Gastroesophageal sphincter (tissue), 4 donors: ENCODE data around the gene CD177. TPM values are rescaled to one million over a fixed set of nuclear protein-coding genes. Genes with fewer than 3 reads are reported as not detected.

ENCODE experiments used
- ATAC-seq: fragments of 150-250 bp; one replicate; pipeline ENCODE4 v1.9.1; 2016; ENCODE audit warnings: mild to moderate bottlenecking, moderate library complexity
- H3K27ac ChIP-seq, 4 donors: fragments of 200-600 bp; sonication (generic) in 3 of 4; 1 replicate in 3 of 4; 2 replicates in 1 of 4; pipeline ENCODE4 v1.5.1; 2016 to 2019
- H3K27me3 ChIP-seq: fragments of 200-600 bp; sonication (generic); one replicate; pipeline ENCODE4 v1.5.1; 2019
- H3K36me3 ChIP-seq, 2 donors: fragments of 200-600 bp; sonication (generic); one replicate each; pipeline ENCODE4 v1.5.1; 2019; ENCODE audit warnings: control low read depth in 1 of 2
- H3K4me1 ChIP-seq, 3 donors: fragments of 200-600 bp; sonication (generic); 1 replicate in 2 of 3; 2 replicates in 1 of 3; pipeline ENCODE4 v1.5.1; 2016 to 2019; ENCODE audit warnings: control low read depth in 2 of 3
- H3K4me3 ChIP-seq, 2 donors: fragments of 200-600 bp; sonication (generic); one replicate each; pipeline ENCODE4 v1.5.1; 2019; ENCODE audit warnings: mild to moderate bottlenecking in 1 of 2, moderate library complexity in 1 of 2
- H3K9me3 ChIP-seq, 3 donors: fragments of 200-600 bp; sonication (generic); one replicate each; pipeline ENCODE4 v1.5.1; 2017 to 2019; ENCODE audit warnings: control low read depth in 2 of 3
- EP300 ChIP-seq: sonication (generic); formaldehyde crosslinking; IDR thresholded peaks from one replicate; pipeline ENCODE4 v1.6.1; 2017; ENCODE audit warnings: antibody characterized with exemption, mild to moderate bottlenecking
- POLR2A ChIP-seq, 2 donors: fragments of 450-650 bp; IDR thresholded peaks; one replicate each; pipeline ENCODE4 v1.6.1; 2017; ENCODE audit warnings: antibody characterized with exemption in 2 of 2, mild to moderate bottlenecking in 2 of 2, moderate library complexity in 1 of 2
- POLR2AphosphoS5 ChIP-seq: sonication (generic); formaldehyde crosslinking; IDR thresholded peaks from one replicate; pipeline ENCODE4 v1.6.1; 2017; ENCODE audit warnings: antibody characterized with exemption
- WGBS, 2 donors: methylation state at CpG; one replicate each; pipeline ENCODE4 v1.1.5; 2018; ENCODE audit warnings: low coverage in 1 of 2; 5-methylcytosine and 5-hydroxymethylcytosine counted together
- total RNA-seq, 4 donors: library from RNA; depleted of rRNA; stranded (reverse); fragments of >200 nt; gene quantifications; one replicate each; pipeline ENCODE4 v1.1.0, GENCODE V29; 2016
- TF ChIP-seq, protein P1 (sequence below), 4 experiments: fragments of 200-600 bp in 2 of 4; fragments of 450-650 bp in 2 of 4; sonication (generic) in 1 of 4; IDR thresholded peaks; one replicate each; pipeline ENCODE4 v1.5.1; 2017 to 2019; ENCODE audit warnings: antibody characterized with exemption in 4 of 4, mild to moderate bottlenecking in 2 of 4, moderate library complexity in 2 of 4

Gene CD177
- total RNA-seq, 4 donors from 2014 or later = 0.15 to 1.8 (median 0.69) TPM

DNA sequence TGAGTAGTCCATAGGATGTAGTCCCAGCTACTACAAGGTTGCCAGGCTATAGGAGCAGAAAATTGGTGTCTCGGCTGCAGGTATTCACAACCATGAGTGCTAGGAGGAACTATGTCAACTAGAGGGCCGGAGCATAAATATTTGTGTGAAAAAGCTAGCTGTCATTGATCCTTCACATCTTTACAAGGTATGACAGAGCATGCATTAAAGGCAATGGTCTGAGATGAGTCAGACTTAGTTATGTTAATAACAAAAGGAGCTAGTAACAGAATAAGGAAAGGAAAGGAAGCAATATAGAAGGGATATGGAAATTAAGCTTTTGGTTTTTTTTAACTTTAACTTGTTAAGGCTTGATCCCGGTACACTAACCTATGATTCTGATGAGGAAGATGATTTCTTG, 43.3 kb upstream of the CD177 start:
- peaks cover 33% of the 10 kb centered on the region for H3K27me3 ChIP-seq

DNA sequence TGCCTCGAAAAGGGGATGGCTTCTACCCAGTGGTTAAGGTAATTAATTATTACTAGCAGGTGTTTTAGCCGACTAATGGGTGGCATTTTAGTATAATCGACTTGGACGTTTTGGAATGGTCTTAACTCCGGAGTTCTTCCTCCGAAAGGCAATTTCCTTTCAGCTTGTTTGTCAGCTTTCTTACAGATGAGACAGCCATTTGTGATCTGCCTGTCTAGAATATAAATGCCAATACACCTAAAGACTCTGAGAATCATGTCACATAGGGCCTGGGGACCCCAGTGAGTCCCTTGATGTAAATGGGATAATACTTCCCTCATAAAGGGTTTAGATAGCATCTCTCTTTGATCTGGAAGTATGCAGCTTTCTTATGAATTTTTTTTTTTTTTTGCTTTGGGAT, 42.2 kb upstream of the CD177 start:
- 63 to 76% methylated on average over 2 to 6 of the region's 6 CpGs for WGBS, 2 donors
- no peak for TF ChIP-seq POLR2A (IDR thresholded peaks at IDR 0.05)
- no peak for TF ChIP-seq EP300
- TF ChIP-seq POLR2AphosphoS5 = no peak
- TF ChIP-seq, protein P1, sequence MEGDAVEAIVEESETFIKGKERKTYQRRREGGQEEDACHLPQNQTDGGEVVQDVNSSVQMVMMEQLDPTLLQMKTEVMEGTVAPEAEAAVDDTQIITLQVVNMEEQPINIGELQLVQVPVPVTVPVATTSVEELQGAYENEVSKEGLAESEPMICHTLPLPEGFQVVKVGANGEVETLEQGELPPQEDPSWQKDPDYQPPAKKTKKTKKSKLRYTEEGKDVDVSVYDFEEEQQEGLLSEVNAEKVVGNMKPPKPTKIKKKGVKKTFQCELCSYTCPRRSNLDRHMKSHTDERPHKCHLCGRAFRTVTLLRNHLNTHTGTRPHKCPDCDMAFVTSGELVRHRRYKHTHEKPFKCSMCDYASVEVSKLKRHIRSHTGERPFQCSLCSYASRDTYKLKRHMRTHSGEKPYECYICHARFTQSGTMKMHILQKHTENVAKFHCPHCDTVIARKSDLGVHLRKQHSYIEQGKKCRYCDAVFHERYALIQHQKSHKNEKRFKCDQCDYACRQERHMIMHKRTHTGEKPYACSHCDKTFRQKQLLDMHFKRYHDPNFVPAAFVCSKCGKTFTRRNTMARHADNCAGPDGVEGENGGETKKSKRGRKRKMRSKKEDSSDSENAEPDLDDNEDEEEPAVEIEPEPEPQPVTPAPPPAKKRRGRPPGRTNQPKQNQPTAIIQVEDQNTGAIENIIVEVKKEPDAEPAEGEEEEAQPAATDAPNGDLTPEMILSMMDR (IDR thresholded peaks at IDR 0.05) = no peak
- no peak for ATAC-seq

More for the DNA sequence above, 43.3 kb upstream of the CD177 start:
- Histone ChIP-seq H3K27ac (no peak overlapping the region), H3K4me1 (no peaks in the 10 kb centered on the region), H3K36me3 (no peaks in the 10 kb centered on the region), H3K4me3 (no peak overlapping the region), H3K9me3 (no peaks in the 10 kb centered on the region)
- no peak for TF ChIP-seq EP300
- TF ChIP-seq POLR2AphosphoS5 = no peak
- no peak for TF ChIP-seq POLR2A (IDR thresholded peaks at IDR 0.05)
- TF ChIP-seq, protein P1 (IDR thresholded peaks at IDR 0.05) = no peak
- no peak for ATAC-seq
- 66 to 79% methylated on average over 2 to 3 of the region's 3 CpGs for WGBS, 2 donors

DNA sequence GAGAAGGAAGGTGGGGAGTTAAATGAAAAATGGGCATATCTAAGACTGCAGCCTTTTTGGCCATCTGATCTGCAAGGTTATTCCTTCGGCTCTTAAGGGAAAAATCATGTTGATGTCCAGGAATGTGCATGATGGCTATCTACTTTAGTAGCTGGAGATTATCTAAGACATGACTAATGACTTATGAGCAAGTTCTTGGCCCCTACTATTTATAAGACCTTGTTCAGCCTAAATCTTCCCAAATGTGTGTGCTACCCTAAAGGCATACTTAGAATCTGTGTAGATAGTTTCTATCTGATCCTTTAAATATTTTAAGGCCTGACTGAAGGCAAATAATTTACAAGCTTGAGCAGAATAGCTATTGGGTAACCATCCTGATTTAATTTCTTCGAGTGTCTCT, 41.8 kb upstream of the CD177 start:
- Histone ChIP-seq H3K9me3 (peaks cover 0 to 3% (median 0%) of the 10 kb centered on the region in 3 donors), H3K4me1 (no peaks in the 10 kb centered on the region), H3K27ac (no peak overlapping the region), H3K36me3 (no peaks in the 10 kb centered on the region), H3K27me3 (peaks cover 29% of the 10 kb centered on the region), H3K4me3 (no peak overlapping the region)
- TF ChIP-seq EP300 (no peak), POLR2A (IDR thresholded peaks at IDR 0.05) (no peak), POLR2AphosphoS5 (no peak)
- TF ChIP-seq, protein P1 (IDR thresholded peaks at IDR 0.05) = no peak
- no peak for ATAC-seq
- 63 to 93% methylated on average over 2 of the region's 2 CpGs for WGBS, 2 donors

More for the DNA sequence above, 42.2 kb upstream of the CD177 start:
- Histone ChIP-seq H3K4me3 (no peak overlapping the region), H3K9me3 (no peaks in the 10 kb centered on the region), H3K4me1 (no peaks in the 10 kb centered on the region), H3K27ac (no peak overlapping the region), H3K36me3 (no peaks in the 10 kb centered on the region), H3K27me3 (peaks cover 27% of the 10 kb centered on the region)

DNA sequence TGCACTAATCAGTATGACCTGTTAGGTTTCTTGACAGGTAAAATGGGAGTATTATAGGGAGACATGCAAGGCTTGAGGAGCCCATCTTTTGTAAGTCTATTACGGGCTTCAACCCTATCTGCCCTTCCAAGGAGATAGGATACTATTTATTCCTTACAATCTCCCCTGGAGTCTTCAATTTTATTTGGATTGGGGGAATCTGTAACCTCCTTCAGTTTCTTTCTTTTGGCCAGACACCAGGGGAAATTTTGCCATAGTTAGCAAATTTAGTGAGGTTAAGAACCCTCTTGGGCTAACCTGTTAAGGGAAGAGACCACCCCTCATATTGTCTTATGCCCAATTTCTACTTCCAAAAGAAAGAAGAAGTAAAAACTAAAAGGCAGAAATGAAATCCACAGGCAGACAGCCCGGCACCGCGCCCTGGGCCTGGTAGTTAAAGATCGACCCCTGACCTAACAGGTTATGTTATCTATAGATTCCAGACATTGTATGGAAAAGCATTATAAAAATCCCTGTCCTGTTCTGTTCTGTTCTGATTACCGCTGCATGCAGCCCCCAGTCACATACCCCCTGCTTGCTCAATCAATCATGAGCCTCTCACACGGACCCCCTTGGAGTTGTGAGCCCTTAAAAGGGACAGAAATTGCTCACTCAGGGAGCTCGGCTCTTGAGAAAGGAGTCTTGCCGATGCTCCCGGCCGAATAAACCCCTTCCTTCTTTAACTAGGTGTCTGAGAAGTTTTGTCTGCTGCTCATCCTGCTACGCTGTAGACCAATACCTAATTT, 39.6 kb upstream of the CD177 start:
- ATAC-seq = no peak
- Histone ChIP-seq H3K27ac (no peak overlapping the region), H3K4me3 (no peak overlapping the region), H3K9me3 (peaks cover 0 to 5% (median 0%) of the 10 kb centered on the region in 3 donors), H3K4me1 (no peaks in the 10 kb centered on the region), H3K27me3 (peaks cover 25% of the 10 kb centered on the region), H3K36me3 (no peaks in the 10 kb centered on the region)
- TF ChIP-seq POLR2A (IDR thresholded peaks at IDR 0.05) (no peak), EP300 (no peak)
- WGBS, 2 donors = 76 to 88% methylated on average over 9 to 12 of the region's 12 CpGs

DNA sequence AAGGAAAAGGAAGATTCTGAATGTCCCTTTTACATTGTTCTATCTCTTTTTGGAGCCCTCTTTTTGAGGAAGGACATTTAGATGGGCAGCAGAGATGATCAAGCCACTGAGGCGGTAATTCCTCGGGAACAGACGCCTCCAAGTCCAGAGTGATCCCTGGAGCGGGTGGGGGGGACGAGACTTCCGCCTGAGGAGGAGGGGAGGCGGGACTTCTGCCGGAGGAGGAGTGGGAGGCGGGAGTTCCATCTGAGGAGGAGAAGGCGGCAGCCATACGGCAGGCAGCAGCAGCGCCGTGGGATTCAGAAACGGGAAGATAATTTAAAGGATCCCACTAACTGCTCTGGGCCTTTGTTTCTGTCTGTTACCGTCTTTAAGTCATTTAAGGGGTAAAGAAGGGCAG, 37.6 kb upstream of the CD177 start:
- TF ChIP-seq POLR2AphosphoS5 = no peak
- TF ChIP-seq EP300 = no peak
- no peak for TF ChIP-seq POLR2A (IDR thresholded peaks at IDR 0.05)
- TF ChIP-seq, protein P1 (IDR thresholded peaks at IDR 0.05) = no peak
- WGBS, 2 donors = 88% methylated on average over 11 of the region's 15 CpGs; no CpG with 5 or more reads in 1 of the 2 donors
- peaks cover 0 to 5% (median 0%) of the 10 kb centered on the region in 3 donors for H3K9me3 ChIP-seq
- no peaks in the 10 kb centered on the region for H3K4me1 ChIP-seq
- no peak for ATAC-seq
- H3K36me3 ChIP-seq = no peaks in the 10 kb centered on the region
- peaks cover 13% of the 10 kb centered on the region for H3K27me3 ChIP-seq
- H3K4me3 ChIP-seq = no peak overlapping the region
- no peak overlapping the region for H3K27ac ChIP-seq
